Activated CD4-positive, alpha-beta T cell treated with anti-CD3 and anti-CD28 coated beads, Interleukin-2, Interleukin-6, amounts not matched to agents 100 ng/mL and 50 ng/mL, durations not matched to agents 16 hours and 8 hours (primary cell): Measurements from ENCODE around the gene TMEM185A.
A peak's percentile ranks its signal among the peaks of the same experiment; 100 is the strongest.
"Not testable (repeated sequence)": the region's sequence is repeated elsewhere in the genome, so short reads cannot be mapped to it uniquely, and the experiment has no call there.

Experiments used
- DNase-seq: peaks from one replicate; pipeline ENCODE4 v3.0.0-alpha.2; 2020

Gene TMEM185A

DNA sequence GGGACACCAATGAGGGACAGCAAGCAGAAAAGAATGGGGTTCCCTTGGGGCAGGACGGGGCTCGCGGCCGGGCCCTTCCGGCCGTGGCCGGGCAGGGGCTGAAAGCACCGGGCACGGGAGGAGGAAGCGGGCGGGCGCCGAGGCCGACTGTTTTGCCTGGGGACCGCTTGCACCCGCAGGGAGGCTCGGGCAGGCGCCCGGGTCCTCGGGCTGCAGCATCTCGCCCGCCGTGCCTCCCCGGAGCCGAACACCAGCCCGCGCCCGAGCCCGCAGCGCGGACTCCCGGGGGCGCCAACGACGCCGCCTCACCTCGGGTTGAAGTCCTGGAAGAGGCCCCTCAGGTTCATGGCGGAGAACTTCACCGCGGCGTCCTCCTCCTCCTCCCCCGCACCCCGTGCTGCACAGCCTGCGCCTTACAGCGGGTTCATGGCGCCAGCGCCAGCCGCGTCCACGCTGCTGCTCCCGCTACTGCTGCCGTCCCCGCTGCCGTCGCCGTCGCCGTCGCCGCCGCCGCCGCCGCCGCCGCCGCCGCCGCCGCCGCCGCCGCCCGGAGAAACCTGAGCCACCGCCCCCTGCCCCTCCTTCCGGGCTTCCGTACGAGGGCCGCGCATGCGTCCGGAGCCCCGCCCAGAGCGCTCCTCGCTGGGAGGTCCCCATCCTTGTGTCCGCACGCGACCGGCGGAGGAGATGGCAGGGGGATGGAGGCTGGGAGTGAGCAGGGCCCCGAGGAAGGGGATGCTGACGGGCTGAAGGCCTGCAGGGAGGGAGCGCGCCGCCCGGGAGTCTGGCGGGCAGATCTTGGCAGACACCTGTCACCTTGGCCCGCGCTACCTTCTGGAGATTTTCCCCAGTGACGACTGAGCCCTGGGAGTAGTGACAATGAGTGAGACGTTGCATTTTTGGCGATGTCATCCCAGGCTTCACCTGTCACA, at the start of gene TMEM185A:
Gene TMEM185A, minus strand, starts transcription at position 559 of the 932 bp plus-strand sequence. Its CDS starts 212 bp downstream, at position 347.
- peak; percentile 78 for DNase-seq

DNA sequence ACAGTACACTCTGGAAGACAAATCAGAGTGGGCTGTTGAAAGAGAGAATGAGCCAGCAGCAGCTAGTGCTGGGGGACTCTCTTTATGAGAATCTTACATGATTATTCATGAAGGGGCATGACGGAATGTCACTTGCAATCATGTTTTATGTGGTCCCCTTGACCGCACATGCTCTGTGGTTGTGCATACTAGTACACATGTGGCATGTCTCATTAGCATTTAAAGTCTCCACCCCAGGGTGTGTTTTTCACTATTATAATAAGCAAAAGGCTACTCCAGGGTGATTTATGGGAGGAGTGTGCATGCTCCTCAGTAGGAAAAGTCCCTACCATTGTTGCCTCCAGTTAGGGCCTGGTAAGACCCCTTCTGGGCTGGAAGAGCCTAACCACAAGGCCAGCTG, 49.6 kb upstream of the TMEM185A start:
- no peak for DNase-seq

DNA sequence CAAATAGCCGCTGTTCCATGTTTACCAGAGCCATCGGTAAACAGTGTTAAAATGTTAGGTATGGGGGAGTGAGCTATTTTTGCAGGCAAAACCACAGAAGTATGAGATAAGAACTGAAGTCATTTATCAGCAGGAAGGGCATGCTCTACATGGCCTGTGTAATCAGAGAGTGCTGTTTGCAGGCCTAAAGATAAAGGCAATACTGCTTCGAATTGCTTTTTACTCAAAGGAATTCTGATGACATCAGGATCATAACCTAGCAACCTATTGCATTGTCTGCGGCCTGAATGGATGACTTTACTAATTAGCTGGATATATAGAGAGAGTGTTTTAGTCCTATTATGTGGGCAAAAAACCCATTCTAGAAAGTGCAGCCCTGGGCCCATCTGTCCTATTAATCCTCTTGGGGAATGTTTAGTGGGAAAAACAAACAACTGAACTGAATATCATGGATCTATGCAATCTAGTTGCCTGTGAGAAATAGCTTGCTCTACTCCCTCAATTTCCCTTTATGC, 47.6 kb upstream of the TMEM185A start:
- not testable (repeated sequence) for DNase-seq

DNA sequence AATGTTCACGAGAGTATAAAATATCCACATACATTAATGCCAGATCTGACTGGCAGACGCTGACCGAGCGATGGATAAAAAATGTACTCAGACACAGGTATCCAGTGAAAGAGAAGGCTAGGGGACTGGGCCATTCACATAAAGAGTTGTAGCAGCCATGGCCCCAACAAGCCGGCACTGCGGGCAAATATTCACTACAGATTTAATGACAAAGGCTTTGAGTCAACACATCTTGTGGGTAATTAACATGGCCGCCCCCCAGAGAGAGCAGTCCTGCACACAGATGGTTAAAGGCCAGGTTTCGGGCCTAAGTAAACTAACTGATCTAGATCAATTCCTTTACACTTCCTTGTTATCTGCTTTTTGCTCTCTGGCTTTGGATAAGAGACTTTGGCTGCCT, 44.0 kb upstream of the TMEM185A start:
- not testable (repeated sequence) for DNase-seq

DNA sequence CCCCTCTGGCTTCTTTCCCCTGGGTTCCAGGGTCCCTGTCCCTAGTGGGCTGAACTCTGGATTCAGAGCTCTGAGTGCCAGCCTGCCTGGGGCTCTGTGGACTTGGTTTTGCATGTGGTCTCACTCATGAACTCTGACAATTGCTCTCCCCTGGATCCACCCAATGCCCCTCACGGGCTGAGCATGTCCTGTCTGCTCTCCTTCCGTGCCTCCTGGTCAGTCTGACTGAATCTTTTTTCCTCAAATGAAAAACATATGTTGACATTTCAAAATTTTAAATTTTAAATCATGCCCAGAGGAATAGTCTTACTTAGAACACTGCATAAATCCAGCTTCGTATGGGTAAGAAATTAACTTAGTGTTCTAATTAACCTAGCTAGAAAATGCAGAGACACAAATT, 43.5 kb upstream of the TMEM185A start:
- not testable (repeated sequence) for DNase-seq

DNA sequence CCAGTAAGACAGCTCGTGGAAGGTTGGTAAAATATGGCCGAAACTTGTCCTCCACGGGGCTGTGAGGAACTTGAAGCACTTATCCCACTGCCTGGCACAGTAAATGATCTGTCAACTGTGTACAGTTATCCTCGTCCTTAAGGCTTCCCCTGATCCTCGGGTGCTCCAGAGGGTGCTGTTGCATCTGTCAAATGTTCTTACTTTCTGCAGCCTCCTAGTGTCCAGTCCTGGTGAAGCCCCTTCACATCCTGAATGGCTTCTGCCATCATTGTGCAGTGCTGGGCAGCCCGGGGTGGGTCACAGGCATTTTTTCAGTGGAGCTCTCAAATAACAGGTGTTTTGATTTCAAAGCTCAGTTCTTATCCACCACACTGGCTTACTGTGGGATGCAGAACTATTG, 29.0 kb upstream of the TMEM185A start:
- DNase-seq, result not testable (repeated sequence)

DNA sequence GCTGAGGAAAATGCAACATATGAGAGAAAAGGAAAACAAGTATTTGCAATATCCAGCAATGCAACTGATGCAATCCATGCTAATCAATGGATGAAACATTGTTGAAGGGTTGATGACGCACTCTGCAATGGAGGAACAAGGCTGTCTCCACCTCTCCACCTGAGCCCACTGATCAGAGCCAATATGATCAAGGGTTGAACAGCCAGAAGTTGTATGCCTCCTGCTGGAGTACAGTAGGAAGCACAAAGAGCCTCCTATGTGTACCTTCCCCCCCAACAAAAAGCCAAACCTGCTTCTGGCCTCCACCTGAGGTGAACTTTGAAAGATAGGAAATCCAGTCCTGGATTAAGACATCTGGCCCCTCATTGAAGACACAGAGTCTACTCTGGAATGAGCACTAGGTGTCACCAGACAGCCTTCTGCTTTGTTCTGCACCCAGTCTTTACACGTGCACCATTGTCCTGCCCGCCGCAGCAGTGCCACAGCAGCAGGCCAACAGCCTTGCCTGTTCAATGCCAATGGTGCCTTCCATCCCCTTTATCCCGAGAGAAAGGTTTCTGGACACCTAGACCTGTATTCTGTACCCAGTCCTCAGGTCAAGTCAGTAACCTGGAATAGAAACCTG, 24.8 kb upstream of the TMEM185A start:
- DNase-seq, result not testable (repeated sequence)

DNA sequence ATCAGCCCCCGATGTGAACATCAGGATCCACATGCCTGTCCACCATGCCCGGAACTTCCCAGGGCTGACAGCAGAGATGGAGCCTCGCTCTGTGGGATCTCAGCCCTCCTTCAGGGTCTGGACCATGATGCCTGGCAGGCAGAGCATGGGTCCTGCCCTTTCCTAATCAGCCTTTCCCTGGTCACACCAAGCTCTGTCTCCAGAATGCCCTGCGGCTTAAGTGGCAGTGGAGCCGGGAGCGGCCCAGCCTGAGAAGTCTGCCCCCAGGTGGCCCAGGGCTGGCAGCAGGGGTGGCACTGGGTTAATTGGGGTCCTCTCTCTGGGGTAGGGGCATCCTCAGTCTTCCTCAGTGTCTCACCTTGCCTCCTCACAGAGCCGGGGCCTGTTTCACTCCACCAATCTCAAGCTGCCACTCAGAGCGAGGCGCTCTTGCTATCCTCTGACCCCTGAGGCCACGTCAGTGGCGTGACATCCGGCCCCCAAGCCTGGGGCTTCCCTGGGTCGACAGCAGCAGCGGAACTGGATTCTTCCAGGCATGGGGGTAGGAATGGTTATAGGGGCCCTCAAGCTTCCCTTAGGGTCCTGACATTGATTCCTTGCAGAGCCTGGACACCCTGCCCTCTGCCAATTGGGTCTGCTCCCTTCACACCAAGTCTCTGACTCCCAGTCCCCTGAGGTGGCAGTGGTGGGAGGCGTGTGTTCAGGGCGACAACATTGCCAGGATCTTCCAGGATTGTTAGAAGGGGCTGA, 20.8 kb upstream of the TMEM185A start:
- DNase-seq, result no peak

DNA sequence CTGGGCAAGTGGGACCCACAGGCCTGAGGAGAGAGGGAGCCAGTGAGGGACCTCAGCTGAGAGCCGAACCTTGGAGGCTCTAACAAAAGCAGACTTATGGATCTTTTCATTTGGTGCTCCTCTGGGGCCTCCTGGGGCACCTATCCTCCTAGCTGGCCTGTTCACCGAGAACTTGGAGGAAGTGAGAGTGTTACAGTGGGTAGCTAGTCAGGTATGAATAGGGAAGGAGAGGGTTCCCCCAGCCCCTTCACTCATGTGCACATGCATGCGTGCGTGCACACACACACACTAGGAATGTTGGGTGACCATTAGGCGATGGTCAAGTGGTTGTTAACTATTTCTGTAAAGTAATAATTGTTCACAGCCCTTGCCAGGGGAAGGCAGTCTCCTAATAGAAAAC, 18.6 kb upstream of the TMEM185A start:
- no peak for DNase-seq

DNA sequence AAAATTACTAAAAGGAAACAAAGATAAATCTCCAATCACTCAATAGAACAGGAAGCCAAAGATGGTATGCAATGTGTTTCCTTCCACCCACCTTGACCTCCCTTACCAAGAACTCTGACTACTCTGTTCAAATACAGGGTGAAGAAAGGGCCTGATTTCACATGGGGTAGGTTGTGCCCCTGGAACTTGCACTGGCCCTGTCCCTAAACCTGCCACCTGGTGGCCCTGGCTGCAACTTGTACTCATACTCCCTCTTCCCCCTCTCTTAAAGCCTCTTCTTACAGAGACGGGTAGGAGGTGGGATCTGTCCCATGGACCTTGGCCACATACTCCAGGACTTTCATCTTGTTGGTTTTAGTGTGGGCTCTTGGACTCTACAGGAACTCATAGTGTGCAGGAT, 17.3 kb upstream of the TMEM185A start:
- DNase-seq, result no peak

DNA sequence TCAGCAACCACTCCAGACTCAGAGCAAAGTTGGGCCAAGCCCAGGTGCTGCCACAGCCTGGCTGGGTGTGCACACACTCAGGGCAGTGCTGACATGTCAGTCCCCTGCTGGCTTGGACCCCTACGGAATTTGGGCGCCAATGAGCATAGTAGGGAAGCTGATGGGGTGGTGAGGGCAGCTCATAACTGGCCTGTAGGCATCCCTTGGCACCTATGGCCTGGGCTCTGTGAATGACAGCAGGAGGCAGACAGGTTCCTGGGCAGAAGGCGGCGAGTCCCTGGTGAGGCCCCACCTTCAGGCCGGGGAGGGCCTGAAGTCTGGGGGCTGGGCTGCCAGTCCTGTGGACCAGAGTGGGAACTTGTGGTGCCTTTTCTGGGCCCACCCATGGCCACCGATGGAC, 15.9 kb upstream of the TMEM185A start:
- no peak for DNase-seq

DNA sequence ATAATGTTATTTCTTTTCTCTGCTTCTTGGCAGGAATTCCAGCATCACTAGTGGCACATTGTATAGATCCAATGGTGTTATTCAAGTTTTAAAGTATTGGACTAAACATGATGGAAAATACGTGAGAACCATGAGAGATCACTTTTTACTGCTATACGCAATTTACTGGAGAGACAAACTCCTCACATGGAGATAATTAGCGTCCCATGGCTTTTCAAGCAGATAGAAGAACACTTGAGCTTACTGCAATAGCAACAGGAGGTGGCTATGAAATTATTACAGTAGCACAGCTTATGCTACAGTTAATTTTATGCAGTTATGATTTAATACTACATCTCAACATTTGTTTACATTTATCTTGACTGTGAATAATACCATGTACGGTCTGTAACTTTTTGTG, 11.9 kb upstream of the TMEM185A start:
- DNase-seq, result no peak

DNA sequence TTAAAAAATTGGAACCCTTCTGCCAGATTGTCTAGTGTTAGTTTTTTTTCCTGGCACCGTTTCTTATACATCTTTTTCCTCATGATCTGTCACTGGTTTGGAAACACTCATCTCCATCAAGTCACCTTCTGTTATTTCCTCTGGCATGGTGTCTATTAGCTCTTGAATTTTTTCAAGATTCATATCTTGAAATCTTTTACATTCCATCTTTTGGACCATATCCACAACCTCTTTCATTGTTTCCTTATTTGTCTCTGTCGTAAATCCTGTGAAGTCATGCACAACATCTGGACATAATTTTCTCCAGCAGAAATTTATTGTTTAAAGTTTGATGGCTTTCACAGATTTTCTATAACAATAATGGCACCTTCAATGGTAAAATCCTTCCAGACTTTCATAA, 10.2 kb upstream of the TMEM185A start:
- DNase-seq, result no peak

DNA sequence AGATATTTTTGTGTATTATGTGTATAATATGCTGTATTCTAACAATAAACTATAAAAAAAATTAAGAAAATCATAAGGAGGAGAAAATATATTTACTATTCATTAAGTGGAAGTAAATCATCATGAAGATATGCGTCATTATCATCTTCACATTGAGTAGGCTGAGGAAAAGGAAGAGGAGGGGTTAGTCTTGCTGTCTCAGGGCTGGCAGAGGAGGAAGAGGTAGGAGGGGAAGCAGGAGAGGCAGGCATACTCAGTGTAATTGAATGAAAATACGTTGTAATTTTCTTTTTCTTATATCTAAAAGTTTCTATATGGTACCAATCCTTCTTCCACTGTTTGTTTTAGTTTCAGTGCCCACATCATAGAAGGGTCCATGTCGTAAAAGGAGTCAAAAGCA, 9.8 kb upstream of the TMEM185A start:
- no peak for DNase-seq

DNA sequence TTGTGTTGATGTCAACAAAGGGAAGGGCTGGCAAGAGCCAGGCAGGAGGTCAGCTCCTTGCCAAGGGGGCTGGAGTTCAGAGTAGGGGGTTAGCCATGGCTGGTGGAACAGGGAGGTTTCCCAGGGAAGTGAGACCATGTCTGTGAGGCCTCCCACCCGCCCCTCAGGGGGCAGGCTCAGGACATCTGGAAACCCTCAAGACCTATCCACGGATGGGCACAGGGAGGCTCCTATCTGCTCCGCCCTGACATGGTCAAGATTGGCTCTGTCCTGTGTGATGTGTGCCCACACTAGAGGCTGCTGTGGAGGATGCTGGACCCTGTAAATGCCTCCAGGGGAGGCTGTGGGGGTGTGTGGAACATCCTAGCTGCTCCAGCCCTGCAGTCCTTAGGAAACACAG, 8.0 kb upstream of the TMEM185A start:
- DNase-seq, result no peak

DNA sequence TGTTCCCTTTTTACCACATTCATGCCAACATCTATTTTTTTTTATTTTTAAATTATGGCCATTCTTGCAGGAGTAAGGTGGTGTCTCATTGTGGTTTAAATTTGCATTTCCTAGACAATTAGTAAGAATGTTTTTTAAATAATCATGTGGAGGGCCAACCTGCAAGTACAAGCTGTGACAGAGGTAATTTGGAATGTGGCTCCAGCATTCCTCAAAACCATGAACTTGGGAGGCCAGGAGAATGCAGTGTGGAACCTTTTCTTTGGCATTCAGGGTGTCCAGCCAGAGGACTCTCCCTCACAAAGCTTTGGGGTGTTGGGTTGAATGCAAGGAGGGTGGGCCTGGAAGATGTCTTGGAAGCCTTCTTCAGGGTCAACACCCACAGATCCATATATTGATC, 7.3 kb upstream of the TMEM185A start:
- no peak for DNase-seq

DNA sequence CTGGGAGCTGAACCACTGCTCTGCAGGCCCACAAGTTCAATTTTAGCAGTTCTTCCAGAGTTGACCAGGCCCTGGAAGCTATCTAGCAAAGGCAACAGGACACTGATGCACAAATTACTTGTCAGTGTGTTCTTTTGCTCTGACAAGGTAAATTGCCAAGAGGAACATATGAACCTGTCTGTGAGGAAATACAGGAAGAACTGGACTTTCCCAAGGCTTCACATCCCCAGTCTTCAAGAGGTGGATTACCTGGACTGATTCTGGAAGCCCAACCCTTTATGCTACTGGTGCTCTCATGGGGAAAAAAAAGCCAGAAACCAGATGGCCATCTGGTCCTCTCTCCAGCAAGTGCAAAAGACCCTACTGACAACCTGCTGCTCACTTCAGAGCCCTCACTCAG, 1.9 kb upstream of the TMEM185A start:
- no peak for DNase-seq

DNA sequence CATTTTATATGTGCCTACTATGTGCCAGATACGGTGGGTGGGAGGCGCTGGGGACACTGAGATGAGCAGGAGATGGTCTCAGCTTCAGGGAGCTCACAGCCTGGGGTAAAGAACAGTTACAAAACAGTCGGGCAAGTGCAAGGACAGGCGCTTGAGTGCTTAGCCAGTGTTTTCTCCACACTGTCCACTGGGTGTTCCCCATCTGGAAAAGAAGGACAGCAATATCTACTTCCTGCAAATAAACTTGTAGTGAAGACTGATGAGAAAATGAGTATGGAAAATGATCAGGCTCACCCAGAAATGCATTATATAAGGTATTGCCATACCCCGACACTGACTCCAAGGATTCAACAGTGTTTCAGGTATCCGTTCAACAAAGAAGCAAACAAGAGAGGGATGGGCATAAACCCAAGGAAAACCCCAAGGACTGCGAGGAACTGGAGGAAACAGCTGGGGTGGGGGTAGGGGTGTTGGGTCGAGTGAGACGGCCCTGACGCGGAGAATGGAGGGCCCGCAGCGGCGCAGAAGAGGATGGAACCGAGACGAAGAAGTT, 835 bp downstream of the TMEM185A start:
- DNase-seq, result no peak

DNA sequence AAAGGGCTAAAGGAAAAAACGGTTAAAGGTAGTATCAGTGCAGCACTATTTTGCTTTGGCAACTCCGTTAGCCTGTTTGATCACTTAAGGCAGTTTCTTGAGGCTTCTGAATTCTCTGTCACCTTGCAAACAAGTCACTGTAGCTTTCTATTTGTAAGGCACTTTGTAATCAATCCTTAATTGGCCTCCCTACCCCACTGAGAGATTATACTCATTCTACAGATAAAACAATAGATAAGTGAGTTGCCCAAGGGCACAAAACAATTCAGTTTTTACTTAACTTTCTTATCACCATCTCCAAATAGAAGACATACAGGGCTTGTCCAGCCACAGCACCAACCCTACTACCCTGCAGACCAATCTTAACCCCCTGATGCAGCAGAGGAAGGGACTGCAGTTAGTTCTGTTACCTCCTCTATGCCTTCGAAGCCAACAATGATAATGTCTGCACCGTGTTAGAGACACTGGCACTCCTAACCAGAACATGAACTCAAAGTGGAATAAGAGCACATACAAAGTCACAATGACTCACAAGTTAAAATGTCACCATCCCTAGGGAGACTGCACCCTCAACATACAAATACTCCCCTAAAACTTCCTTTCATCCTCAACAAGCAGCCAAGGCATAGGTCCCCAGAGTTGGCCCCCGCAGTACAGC, 1.7 kb downstream of the TMEM185A start:
- no peak for DNase-seq

DNA sequence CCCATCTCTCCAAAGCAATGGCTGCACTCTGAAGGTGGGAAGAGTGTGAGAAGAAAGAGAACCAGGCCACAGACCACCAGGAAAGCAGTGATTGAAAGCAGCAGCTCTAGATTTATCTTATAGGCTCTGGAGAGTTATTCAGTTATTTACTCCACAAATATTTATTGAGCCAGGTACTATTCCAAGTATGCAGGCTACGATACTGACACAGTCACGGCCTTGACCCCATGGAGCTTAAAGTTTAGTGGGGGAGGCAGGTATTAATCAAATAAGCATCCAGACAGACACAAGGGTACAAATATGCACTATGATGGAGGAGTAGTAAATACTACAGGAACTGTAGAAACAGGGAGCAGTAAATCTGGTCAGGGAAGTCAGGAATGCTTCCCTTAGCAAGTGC, 2.8 kb downstream of the TMEM185A start:
- no peak for DNase-seq

DNA sequence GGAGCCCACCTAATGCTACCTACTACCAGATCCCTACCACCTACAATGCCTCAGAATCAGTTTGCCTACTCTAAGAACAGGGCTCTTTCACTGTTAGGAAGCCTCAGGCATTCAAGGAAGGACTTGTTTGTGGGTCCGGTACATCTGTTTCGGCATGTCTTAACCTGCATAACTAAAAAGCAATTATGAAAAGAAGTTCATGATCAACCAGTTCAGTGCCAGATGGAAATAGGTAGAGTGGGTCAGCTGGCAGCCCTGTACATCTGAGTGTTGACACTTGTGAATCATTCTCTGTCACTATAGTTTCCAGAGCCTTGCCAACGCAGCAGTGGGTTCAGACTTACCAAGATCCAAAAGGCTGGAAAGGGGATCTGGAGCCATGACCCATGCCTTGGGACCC, 3.3 kb downstream of the TMEM185A start:
- no peak for DNase-seq

DNA sequence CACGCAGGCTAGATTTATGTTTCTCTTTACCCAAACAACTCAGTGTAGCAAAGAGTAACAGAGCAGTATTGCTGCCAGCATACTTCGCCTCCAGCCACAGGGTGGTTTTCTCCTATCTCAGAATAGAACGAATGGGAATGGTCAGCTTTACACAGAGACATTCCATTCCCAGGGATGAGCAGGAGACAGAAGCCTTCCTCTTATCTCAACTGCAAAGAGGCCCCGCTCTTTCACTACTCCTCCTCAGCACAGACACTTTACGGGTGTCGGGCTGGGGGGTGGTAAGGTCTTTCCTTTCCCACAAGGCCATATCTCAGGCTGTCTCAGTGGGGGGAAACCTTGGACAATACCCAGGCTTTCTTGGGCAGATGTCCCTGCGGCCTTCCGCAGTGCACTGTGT, 4.8 kb downstream of the TMEM185A start:
- DNase-seq, result not testable (repeated sequence)

DNA sequence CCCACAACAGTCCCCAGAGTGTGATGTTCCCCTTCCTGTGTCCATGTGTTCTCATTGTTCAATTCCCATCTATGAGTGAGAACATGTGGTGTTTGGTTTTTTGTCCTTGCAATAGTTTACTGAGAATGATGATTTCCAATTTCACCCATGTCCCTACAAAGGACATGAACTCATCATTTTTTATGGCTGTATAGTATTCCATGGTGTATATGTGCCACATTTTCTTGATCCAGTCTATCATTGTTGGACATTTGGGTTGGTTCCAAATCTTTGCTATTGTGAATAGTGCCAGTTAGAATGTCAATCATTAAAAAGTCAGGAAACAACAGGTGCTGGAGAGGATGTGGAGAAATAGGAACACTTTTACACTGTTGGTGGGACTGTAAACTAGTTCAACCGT, 11.9 kb downstream of the TMEM185A start:
- not testable (repeated sequence) for DNase-seq
